Measurements from ENCODE around the gene LAPTM4A. TPM values are rescaled to one million over a fixed set of nuclear protein-coding genes. Genes with fewer than 3 reads are reported as not detected.

LAPTM4A gene
- total and polyA plus RNA-seq, 2 donors from 2014 or later, result 330 to 365 TPM

- H3K27ac ChIP-seq (ENCODE audit: low read depth in 2 of 2, low read length in 2 of 2), result no peak overlapping the region
- intact Hi-C loops (cut with DNase I), result no loop called here
- H3K4me1 ChIP-seq (ENCODE audit: control insufficient read depth in 2 of 3, insufficient read depth in 2 of 3, low read depth in 1 of 3, low read length in 3 of 3), result no peaks in the 10 kb centered on the region
- DNase-seq, result no peak
- H3K9ac ChIP-seq (ENCODE audit: low read length in 3 of 3), result no peak overlapping the region
- H3K27me3 ChIP-seq (ENCODE audit: control insufficient read depth, insufficient read depth, low read length), result no peaks in the 10 kb centered on the region
- no peak for FAIRE-seq
- H3K9me3 ChIP-seq (ENCODE audit: control insufficient read depth in 2 of 3, insufficient read depth in 1 of 3, low read length in 3 of 3), result no peaks in the 10 kb centered on the region
- no peak for TF ChIP-seq CTCF (IDR thresholded peaks at IDR 0.05; ENCODE audit: borderline replicate concordance, extremely low read depth, insufficient read depth)
- H3K36me3 ChIP-seq (ENCODE audit: control insufficient read depth in 2 of 3, insufficient read depth in 3 of 3, low read length in 3 of 3), result no peaks in the 10 kb centered on the region
- no peak overlapping the region for H3K4me3 ChIP-seq (ENCODE audit: low read length in 3 of 3)
Measured at GRCh38 chr2:20064841-20065240, 13.4 kb upstream of the LAPTM4A start.

- no peaks in the 10 kb centered on the region for H3K36me3 ChIP-seq (ENCODE audit: control insufficient read depth in 2 of 3, insufficient read depth in 3 of 3, low read length in 3 of 3)
- no peak overlapping the region for H3K9ac ChIP-seq (ENCODE audit: low read length in 3 of 3)
- TF ChIP-seq CTCF (IDR thresholded peaks at IDR 0.05; ENCODE audit: borderline replicate concordance, extremely low read depth, insufficient read depth), result no peak
- no peak for FAIRE-seq
- H3K4me1 ChIP-seq (ENCODE audit: control insufficient read depth in 2 of 3, insufficient read depth in 2 of 3, low read depth in 1 of 3, low read length in 3 of 3), result no peaks in the 10 kb centered on the region
- H3K9me3 ChIP-seq (ENCODE audit: control insufficient read depth in 2 of 3, insufficient read depth in 1 of 3, low read length in 3 of 3), result no peaks in the 10 kb centered on the region
- H3K27ac ChIP-seq (ENCODE audit: low read depth in 2 of 2, low read length in 2 of 2), result no peak overlapping the region
- H3K4me3 ChIP-seq (ENCODE audit: low read length in 3 of 3), result no peak overlapping the region
- intact Hi-C loops (cut with DNase I), result no loop called here
- no peaks in the 10 kb centered on the region for H3K27me3 ChIP-seq (ENCODE audit: control insufficient read depth, insufficient read depth, low read length)
- DNase-seq, result no peak
Measured at GRCh38 chr2:20064421-20064820, 13.0 kb upstream of the LAPTM4A start.

- intact Hi-C loops (cut with DNase I), result no loop called here
- no peak for TF ChIP-seq CTCF (IDR thresholded peaks at IDR 0.05; ENCODE audit: borderline replicate concordance, extremely low read depth, insufficient read depth)
- FAIRE-seq, result no peak
Measured at GRCh38 chr2:20062615-20063545, 11.5 kb upstream of the LAPTM4A start.

More at GRCh38 chr2:20062615-20063545, 11.5 kb upstream of the LAPTM4A start:
- peak in 1 of 5 donors; percentile 55 for DNase-seq
- Histone ChIP-seq H3K27ac (ENCODE audit: low read depth in 2 of 2, low read length in 2 of 2) (no peak overlapping the region), H3K4me1 (ENCODE audit: control insufficient read depth in 2 of 3, insufficient read depth in 2 of 3, low read depth in 1 of 3, low read length in 3 of 3) (no peaks in the 10 kb centered on the region), H3K9ac (ENCODE audit: low read length in 3 of 3) (no peak overlapping the region), H3K4me3 (ENCODE audit: low read length in 3 of 3) (no peak overlapping the region), H3K9me3 (ENCODE audit: control insufficient read depth in 2 of 3, insufficient read depth in 1 of 3, low read length in 3 of 3) (no peaks in the 10 kb centered on the region), H3K27me3 (ENCODE audit: control insufficient read depth, insufficient read depth, low read length) (no peaks in the 10 kb centered on the region), H3K36me3 (ENCODE audit: control insufficient read depth in 2 of 3, insufficient read depth in 3 of 3, low read length in 3 of 3) (no peaks in the 10 kb centered on the region)
